ENCODE results near the gene PSAP. TPM values are rescaled to one million over a fixed set of nuclear protein-coding genes. Genes with fewer than 3 reads are reported as not detected.

The PSAP gene
- polyA plus RNA-seq, 3 donors = 3,391 to 8,673 (median 7,346) TPM

GRCh38 chr10:71888623-71889387 lies 37.8 kb upstream of the PSAP start:
- TF ChIP-seq, protein P1, sequence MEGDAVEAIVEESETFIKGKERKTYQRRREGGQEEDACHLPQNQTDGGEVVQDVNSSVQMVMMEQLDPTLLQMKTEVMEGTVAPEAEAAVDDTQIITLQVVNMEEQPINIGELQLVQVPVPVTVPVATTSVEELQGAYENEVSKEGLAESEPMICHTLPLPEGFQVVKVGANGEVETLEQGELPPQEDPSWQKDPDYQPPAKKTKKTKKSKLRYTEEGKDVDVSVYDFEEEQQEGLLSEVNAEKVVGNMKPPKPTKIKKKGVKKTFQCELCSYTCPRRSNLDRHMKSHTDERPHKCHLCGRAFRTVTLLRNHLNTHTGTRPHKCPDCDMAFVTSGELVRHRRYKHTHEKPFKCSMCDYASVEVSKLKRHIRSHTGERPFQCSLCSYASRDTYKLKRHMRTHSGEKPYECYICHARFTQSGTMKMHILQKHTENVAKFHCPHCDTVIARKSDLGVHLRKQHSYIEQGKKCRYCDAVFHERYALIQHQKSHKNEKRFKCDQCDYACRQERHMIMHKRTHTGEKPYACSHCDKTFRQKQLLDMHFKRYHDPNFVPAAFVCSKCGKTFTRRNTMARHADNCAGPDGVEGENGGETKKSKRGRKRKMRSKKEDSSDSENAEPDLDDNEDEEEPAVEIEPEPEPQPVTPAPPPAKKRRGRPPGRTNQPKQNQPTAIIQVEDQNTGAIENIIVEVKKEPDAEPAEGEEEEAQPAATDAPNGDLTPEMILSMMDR (IDR thresholded peaks at IDR 0.05) = peak; percentile 7
- Histone ChIP-seq H3K79me2 (ENCODE audit: insufficient read depth, low read length) (peaks cover 30% of the 10 kb centered on the region), H3K4me2 (replicated peaks; ENCODE audit: extremely low read depth, low read length, poor library complexity, severe bottlenecking) (peak overlapping the region; percentile 67), H3K4me3 (replicated peaks in 1 of 3; ENCODE audit: low read depth in 2 of 3, low read length in 3 of 3) (peak overlapping the region; percentile 8 to 64 (median 11)), H3K9me3 (replicated peaks in 1 of 2; ENCODE audit: control insufficient read depth in 1 of 2, insufficient read depth in 1 of 2, low read length in 2 of 2) (no peaks in the 10 kb centered on the region), H3K27ac (ENCODE audit: low read depth in 1 of 2, low read length in 2 of 2) (peak overlapping the region; percentile 93 to 100), H3K4me1 (ENCODE audit: control insufficient read depth in 1 of 2, insufficient read depth in 2 of 2, low read length in 2 of 2) (peaks cover 76 to 85% of the 10 kb centered on the region in 2 donors), H4K20me1 (ENCODE audit: insufficient read depth, low read length) (no peaks in the 10 kb centered on the region), H3K27me3 (ENCODE audit: control insufficient read depth in 2 of 2, insufficient read depth in 2 of 2, low read length in 2 of 2) (no peaks in the 10 kb centered on the region), H2AFZ (ENCODE audit: insufficient read depth, low read depth, low read length, poor library complexity, severe bottlenecking) (no peak overlapping the region), H3K9ac (ENCODE audit: insufficient read depth, low read length, poor library complexity, severe bottlenecking) (peak overlapping the region; percentile 99), H3K36me3 (replicated peaks in 1 of 2; ENCODE audit: control insufficient read depth in 1 of 2, insufficient read depth in 2 of 2, low read length in 2 of 2) (no peaks in the 10 kb centered on the region)
- WGBS (ENCODE audit: insufficient coverage) = under 1% methylated on average over 38 of the region's 48 CpGs
- peak overlapping the region; percentile 99 to 100 (median 100) for H3K27ac Mint-ChIP-seq
- H3K36me3 Mint-ChIP-seq = peaks cover 0 to 3% of the 10 kb centered on the region in 2 donors
- peak overlapping the region; percentile 73 to 80 for H3K4me3 Mint-ChIP-seq
- no peaks in the 10 kb centered on the region for H3K9me3 Mint-ChIP-seq
- DNase-seq = peak; percentile 99 to 100 (median 100)
- intact Hi-C loops (cut with micrococcal nuclease) = loop anchor here (2.0 to 5.0 kb wide), 3 partner anchors 18 to 137 kb away; partner anchors contain the start of gene PSAP (in 1 of the 2)
- H3K4me1 Mint-ChIP-seq = peaks cover 67% of the 10 kb centered on the region
- peaks cover 0 to 6% (median 0%) of the 10 kb centered on the region in 3 donors for H3K27me3 Mint-ChIP-seq (ENCODE audit: low read depth in 3 of 3)

DNA sequence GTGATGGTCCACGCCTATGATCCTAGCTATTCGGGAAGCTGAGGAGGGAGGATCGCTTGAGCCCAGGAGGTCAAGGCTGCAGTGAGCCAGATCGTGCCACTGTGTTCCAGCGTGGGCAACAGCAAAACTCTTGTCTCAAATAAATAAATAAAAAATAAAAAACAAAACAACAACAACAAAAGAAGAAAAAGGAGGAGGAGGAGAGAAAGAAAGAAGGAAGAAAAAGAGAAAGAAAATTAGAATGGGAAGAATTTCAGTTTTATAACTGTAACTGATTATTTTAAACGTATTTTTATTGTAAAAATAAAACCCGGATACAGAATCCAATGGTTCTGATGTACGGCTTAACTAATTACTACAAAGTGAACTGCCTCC lies 37.2 kb upstream of the PSAP start:
- Mint-ChIP-seq H3K36me3 (peaks cover 0 to 3% of the 10 kb centered on the region in 2 donors), H3K27me3 (ENCODE audit: low read depth in 3 of 3) (peaks cover 0 to 9% (median 0%) of the 10 kb centered on the region in 3 donors), H3K4me3 (peak overlapping the region; percentile 72 to 73), H3K4me1 (peaks cover 68% of the 10 kb centered on the region), H3K27ac (peak overlapping the region; percentile 99 to 100 (median 100)), H3K9me3 (no peaks in the 10 kb centered on the region)
- H3K79me2 ChIP-seq (ENCODE audit: insufficient read depth, low read length) = peaks cover 26% of the 10 kb centered on the region
- peaks cover 76 to 85% of the 10 kb centered on the region in 2 donors for H3K4me1 ChIP-seq (ENCODE audit: control insufficient read depth in 1 of 2, insufficient read depth in 2 of 2, low read length in 2 of 2)
- no peak for DNase-seq
- H3K9me3 ChIP-seq (replicated peaks in 1 of 2; ENCODE audit: control insufficient read depth in 1 of 2, insufficient read depth in 1 of 2, low read length in 2 of 2) = no peaks in the 10 kb centered on the region
- H3K4me2 ChIP-seq (replicated peaks; ENCODE audit: extremely low read depth, low read length, poor library complexity, severe bottlenecking) = peak overlapping the region; percentile 67
- H3K36me3 ChIP-seq (replicated peaks in 1 of 2; ENCODE audit: control insufficient read depth in 1 of 2, insufficient read depth in 2 of 2, low read length in 2 of 2) = no peaks in the 10 kb centered on the region
- H3K4me3 ChIP-seq (replicated peaks in 1 of 3; ENCODE audit: low read depth in 2 of 3, low read length in 3 of 3) = peak overlapping the region in 1 of 3 experiments; percentile 42
- H2AFZ ChIP-seq (ENCODE audit: insufficient read depth, low read depth, low read length, poor library complexity, severe bottlenecking) = no peak overlapping the region
- TF ChIP-seq, protein P1 (IDR thresholded peaks at IDR 0.05) = no peak
- H3K27me3 ChIP-seq (ENCODE audit: control insufficient read depth in 2 of 2, insufficient read depth in 2 of 2, low read length in 2 of 2) = no peaks in the 10 kb centered on the region
- H3K27ac ChIP-seq (ENCODE audit: low read depth in 1 of 2, low read length in 2 of 2) = peak overlapping the region; percentile 93 to 100
- peak overlapping the region; percentile 99 for H3K9ac ChIP-seq (ENCODE audit: insufficient read depth, low read length, poor library complexity, severe bottlenecking)
- intact Hi-C loops (cut with micrococcal nuclease) = loop anchor here (2.0 to 5.0 kb wide), 3 partner anchors 17 to 136 kb away; partner anchors contain the start of gene PSAP (in 1 of the 2)
- H4K20me1 ChIP-seq (ENCODE audit: insufficient read depth, low read length) = no peaks in the 10 kb centered on the region
- whole genome bisulfite sequencing (ENCODE audit: insufficient coverage) = 40% methylated on average over 2 of the region's 8 CpGs
